DOHH2 (cell line): Measurements from ENCODE around the gene FALEC.

ENCODE experiments used
- H3F3A ChIP-seq: fragments of 200-600 bp; sonication (generic), shearing (Covaris generic); 2 replicates; pipeline ENCODE4 v1.6.0; 2016; ENCODE audit warnings: antibody characterized with exemption, mild to moderate bottlenecking; ENCODE audit not compliant: control insufficient read depth, insufficient read depth
- H3K27ac ChIP-seq: fragments of 200-600 bp; sonication (generic); 2 replicates; pipeline ENCODE4 v1.5.1; 2014; ENCODE audit warnings: low read depth, mild to moderate bottlenecking, low read length, moderate library complexity
- H3K27me3 ChIP-seq: fragments of 200-600 bp; sonication (generic); 2 replicates; pipeline ENCODE4 v1.6.1; 2014; ENCODE audit warnings: mild to moderate bottlenecking, low read length, mixed read lengths; ENCODE audit not compliant: control insufficient read depth
- H3K36me3 ChIP-seq: fragments of 200-600 bp; sonication (generic); 2 replicates; pipeline ENCODE4 v1.6.1; 2014; ENCODE audit warnings: mild to moderate bottlenecking, low read length, moderate library complexity, mixed read lengths; ENCODE audit not compliant: control insufficient read depth
- H3K4me1 ChIP-seq: fragments of 200-600 bp; sonication (generic); 2 replicates; pipeline ENCODE4 v1.6.1; 2014; ENCODE audit warnings: mild to moderate bottlenecking, low read length, mixed read lengths; ENCODE audit not compliant: control insufficient read depth
- H3K4me2 ChIP-seq: fragments of 200-600 bp; sonication (generic); 2 replicates; pipeline ENCODE4 v1.6.0; 2014; ENCODE audit warnings: mild to moderate bottlenecking, low read length, moderate library complexity
- H3K4me3 ChIP-seq: fragments of 200-600 bp; sonication (generic); 2 replicates; pipeline ENCODE4 v1.5.1; 2014; ENCODE audit warnings: mild to moderate bottlenecking, low read length, mixed read lengths
- H3K79me2 ChIP-seq: fragments of 200-600 bp; sonication (generic); 2 replicates; pipeline ENCODE4 v1.6.1; 2014; ENCODE audit warnings: mild to moderate bottlenecking, low read length, mixed read lengths; ENCODE audit not compliant: control insufficient read depth
- H3K9me2 ChIP-seq: fragments of 200-600 bp; sonication (generic); replicated peaks from 2 replicates; pipeline ENCODE4 v1.6.1; 2014; ENCODE audit warnings: mild to moderate bottlenecking, low read length, mixed read lengths; ENCODE audit not compliant: control insufficient read depth
- H3K9me3 ChIP-seq: fragments of 200-600 bp; sonication (generic); 2 replicates; pipeline ENCODE4 v1.6.1; 2014; ENCODE audit warnings: antibody characterized with exemption, low read length, mixed read lengths; ENCODE audit not compliant: control insufficient read depth, insufficient read depth
- H4K20me1 ChIP-seq: fragments of 200-600 bp; sonication (generic); 2 replicates; pipeline ENCODE4 v1.6.0; 2014; ENCODE audit warnings: low read depth, mild to moderate bottlenecking, antibody characterized with exemption, low read length, moderate library complexity; ENCODE audit not compliant: control insufficient read depth, insufficient read depth
- EZH2phosphoT487 ChIP-seq: fragments of 200-600 bp; sonication (generic); IDR thresholded peaks from 2 replicates; pipeline ENCODE4 v1.6.1; 2017; ENCODE audit warnings: borderline replicate concordance, mild to moderate bottlenecking, antibody characterized with exemption, low read length, moderate library complexity, mixed read lengths
- TF ChIP-seq, protein P1 (sequence below): fragments of 200-600 bp; sonication (generic); IDR thresholded peaks from one replicate; pipeline ENCODE4 v1.5.1; 2014; ENCODE audit warnings: antibody characterized with exemption, mild to moderate bottlenecking, low read depth, low read length; ENCODE audit not compliant: poor library complexity, severe bottlenecking

Gene FALEC

DNA sequence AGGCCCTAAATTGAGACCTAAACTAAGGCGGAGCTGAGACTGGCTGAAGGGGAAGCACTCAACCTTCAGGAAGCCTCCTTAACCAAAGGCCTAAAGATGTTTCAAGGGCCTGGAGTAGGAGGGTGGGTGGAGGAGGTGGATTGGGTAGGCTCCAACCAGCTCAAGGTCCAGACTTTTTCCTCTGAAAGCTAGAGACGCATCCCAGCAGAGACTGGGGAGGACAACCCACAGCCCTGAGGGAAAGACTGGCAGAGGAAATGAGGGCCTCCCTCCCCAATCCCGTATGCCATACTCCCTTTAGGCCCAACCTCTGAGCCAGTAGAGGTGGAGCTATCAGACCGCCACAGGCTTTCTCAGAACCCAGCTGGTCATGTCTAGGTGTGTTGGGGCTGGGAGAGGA lies 6.6 kb upstream of the FALEC start:
- H3K4me3 ChIP-seq = no peak overlapping the region
- H3K36me3 ChIP-seq = peaks cover 33% of the 10 kb centered on the region
- H3K4me1 ChIP-seq = peaks cover 20% of the 10 kb centered on the region
- no peaks in the 10 kb centered on the region for H3K9me3 ChIP-seq
- H3K4me2 ChIP-seq = no peak overlapping the region
- H3K27me3 ChIP-seq = no peaks in the 10 kb centered on the region
- TF ChIP-seq, protein P1, sequence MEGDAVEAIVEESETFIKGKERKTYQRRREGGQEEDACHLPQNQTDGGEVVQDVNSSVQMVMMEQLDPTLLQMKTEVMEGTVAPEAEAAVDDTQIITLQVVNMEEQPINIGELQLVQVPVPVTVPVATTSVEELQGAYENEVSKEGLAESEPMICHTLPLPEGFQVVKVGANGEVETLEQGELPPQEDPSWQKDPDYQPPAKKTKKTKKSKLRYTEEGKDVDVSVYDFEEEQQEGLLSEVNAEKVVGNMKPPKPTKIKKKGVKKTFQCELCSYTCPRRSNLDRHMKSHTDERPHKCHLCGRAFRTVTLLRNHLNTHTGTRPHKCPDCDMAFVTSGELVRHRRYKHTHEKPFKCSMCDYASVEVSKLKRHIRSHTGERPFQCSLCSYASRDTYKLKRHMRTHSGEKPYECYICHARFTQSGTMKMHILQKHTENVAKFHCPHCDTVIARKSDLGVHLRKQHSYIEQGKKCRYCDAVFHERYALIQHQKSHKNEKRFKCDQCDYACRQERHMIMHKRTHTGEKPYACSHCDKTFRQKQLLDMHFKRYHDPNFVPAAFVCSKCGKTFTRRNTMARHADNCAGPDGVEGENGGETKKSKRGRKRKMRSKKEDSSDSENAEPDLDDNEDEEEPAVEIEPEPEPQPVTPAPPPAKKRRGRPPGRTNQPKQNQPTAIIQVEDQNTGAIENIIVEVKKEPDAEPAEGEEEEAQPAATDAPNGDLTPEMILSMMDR = no peak
- TF ChIP-seq EZH2phosphoT487 = no peak
- H4K20me1 ChIP-seq = no peaks in the 10 kb centered on the region
- no peaks in the 10 kb centered on the region for H3K79me2 ChIP-seq
- no peaks in the 10 kb centered on the region for H3F3A ChIP-seq
- no peak overlapping the region for H3K27ac ChIP-seq
- no peaks in the 10 kb centered on the region for H3K9me2 ChIP-seq

- H3K27ac ChIP-seq = no peak overlapping the region
- peaks cover 39% of the 10 kb centered on the region for H3K4me1 ChIP-seq
- H3K36me3 ChIP-seq = peaks cover 11% of the 10 kb centered on the region
- H3K4me2 ChIP-seq = no peak overlapping the region
- TF ChIP-seq, protein P1 = no peak
- no peak for TF ChIP-seq EZH2phosphoT487
- H3K9me2 ChIP-seq = no peaks in the 10 kb centered on the region
- no peaks in the 10 kb centered on the region for H4K20me1 ChIP-seq
- 0 out of 2 replicates have a peak, but pooled peaks cover 2% of the 10 kb centered on the region for H3F3A ChIP-seq
- H3K27me3 ChIP-seq = no peaks in the 10 kb centered on the region
- no peaks in the 10 kb centered on the region for H3K79me2 ChIP-seq
- H3K9me3 ChIP-seq = no peaks in the 10 kb centered on the region
- H3K4me3 ChIP-seq = no peak overlapping the region
These were observed 4.0 kb upstream of the FALEC start for GRCh38 chr1:150511551-150511950.

- TF ChIP-seq, protein P1 = no peak
- no peaks in the 10 kb centered on the region for H3K9me2 ChIP-seq
- no peaks in the 10 kb centered on the region for H3K79me2 ChIP-seq
- peaks cover 44% of the 10 kb centered on the region for H3K4me1 ChIP-seq
- peaks cover 7% of the 10 kb centered on the region for H3K36me3 ChIP-seq
- H3K9me3 ChIP-seq = no peaks in the 10 kb centered on the region
- H3K27ac ChIP-seq = no peak overlapping the region
- H3K4me3 ChIP-seq = no peak overlapping the region
- 0 out of 2 replicates have a peak, but pooled peaks cover 3% of the 10 kb centered on the region for H3F3A ChIP-seq
- H4K20me1 ChIP-seq = no peaks in the 10 kb centered on the region
- H3K27me3 ChIP-seq = no peaks in the 10 kb centered on the region
- no peak overlapping the region for H3K4me2 ChIP-seq
These were observed 3.4 kb upstream of the FALEC start for GRCh38 chr1:150511985-150512660.
